Lower lobe of right lung (tissue), 2 donors: Measurements from ENCODE around the gene ZDHHC8. TPM values are rescaled to one million over a fixed set of nuclear protein-coding genes. Genes with fewer than 3 reads are reported as not detected.

ENCODE experiments used
- ATAC-seq, 2 donors: fragments of 200-7000 bp; cut with Tn5 transposase; one replicate each; pipeline ENCODE4 v1.9.1; 2020 to 2022; ENCODE audit warnings: mild to moderate bottlenecking in 2 of 2, moderate library complexity in 2 of 2
- DNase-seq: peaks from one replicate; pipeline ENCODE4 v3.0.0-alpha.2; 2020
- H3K27ac ChIP-seq: fragments of 200-600 bp; one replicate; pipeline ENCODE4 v1.8.0; 2022
- H3K27me3 ChIP-seq: fragments of 200-600 bp; one replicate; pipeline ENCODE4 v1.8.0; 2022; ENCODE audit warnings: low read depth
- H3K36me3 ChIP-seq: fragments of 200-600 bp; one replicate; pipeline ENCODE4 v1.8.0; 2022; ENCODE audit warnings: mild to moderate bottlenecking
- H3K4me1 ChIP-seq: fragments of 200-600 bp; one replicate; pipeline ENCODE4 v1.8.0; 2022
- H3K4me3 ChIP-seq: fragments of 200-600 bp; one replicate; pipeline ENCODE4 v1.8.0; 2022; ENCODE audit warnings: mild to moderate bottlenecking
- H3K9me3 ChIP-seq: fragments of 200-600 bp; one replicate; pipeline ENCODE4 v1.8.0; 2022
- intact Hi-C: fragments of 100-400 bp; cut with DNase I; formaldehyde crosslinking; loops from one replicate; pipeline ENCODE4 v1.11.0; 2022
- total RNA-seq: library from RNA; stranded (reverse); fragmentation: NEBNext Ultra II Directional; extraction: Animal tissue kit (Norgen Biotek cat#: 25700); gene quantifications from one replicate; pipeline ENCODE4 v1.2.1, GENCODE V29; 2021
- TF ChIP-seq, protein P1 (sequence below): fragments of 200-600 bp; IDR thresholded peaks from one replicate; pipeline ENCODE4 v1.8.0; 2022; ENCODE audit warnings: antibody characterized with exemption, mild to moderate bottlenecking
- donor health status: DM: no; HTN: yes; CAD: no; lungs with severe emphysema.

The ZDHHC8 gene
- total RNA-seq, 1 donor from 2014 or later = 77.2 TPM

DNA sequence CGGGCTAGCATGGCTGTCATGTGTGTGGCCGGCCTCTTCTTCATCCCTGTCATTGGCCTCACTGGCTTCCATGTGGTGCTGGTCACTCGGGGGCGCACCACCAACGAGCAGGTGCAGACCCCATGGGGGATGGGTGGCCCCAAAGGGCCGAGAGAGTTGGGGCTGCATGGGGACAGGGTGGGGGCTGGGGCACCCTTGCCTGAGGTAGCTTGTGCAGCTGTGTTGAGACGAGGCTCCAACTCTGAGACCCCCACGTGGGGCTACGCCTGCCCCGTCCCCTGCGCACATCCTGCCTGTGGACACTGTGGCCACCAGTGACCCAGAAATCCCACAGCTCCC, 8.5 kb downstream of the ZDHHC8 start:
- TF ChIP-seq, protein P1, sequence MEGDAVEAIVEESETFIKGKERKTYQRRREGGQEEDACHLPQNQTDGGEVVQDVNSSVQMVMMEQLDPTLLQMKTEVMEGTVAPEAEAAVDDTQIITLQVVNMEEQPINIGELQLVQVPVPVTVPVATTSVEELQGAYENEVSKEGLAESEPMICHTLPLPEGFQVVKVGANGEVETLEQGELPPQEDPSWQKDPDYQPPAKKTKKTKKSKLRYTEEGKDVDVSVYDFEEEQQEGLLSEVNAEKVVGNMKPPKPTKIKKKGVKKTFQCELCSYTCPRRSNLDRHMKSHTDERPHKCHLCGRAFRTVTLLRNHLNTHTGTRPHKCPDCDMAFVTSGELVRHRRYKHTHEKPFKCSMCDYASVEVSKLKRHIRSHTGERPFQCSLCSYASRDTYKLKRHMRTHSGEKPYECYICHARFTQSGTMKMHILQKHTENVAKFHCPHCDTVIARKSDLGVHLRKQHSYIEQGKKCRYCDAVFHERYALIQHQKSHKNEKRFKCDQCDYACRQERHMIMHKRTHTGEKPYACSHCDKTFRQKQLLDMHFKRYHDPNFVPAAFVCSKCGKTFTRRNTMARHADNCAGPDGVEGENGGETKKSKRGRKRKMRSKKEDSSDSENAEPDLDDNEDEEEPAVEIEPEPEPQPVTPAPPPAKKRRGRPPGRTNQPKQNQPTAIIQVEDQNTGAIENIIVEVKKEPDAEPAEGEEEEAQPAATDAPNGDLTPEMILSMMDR = no peak
- H3K36me3 ChIP-seq = peaks cover 31% of the 10 kb centered on the region
- H3K27me3 ChIP-seq = no peaks in the 10 kb centered on the region
- intact Hi-C loops = no loop called here
- DNase-seq = no peak
- H3K27ac ChIP-seq = no peak overlapping the region
- no peaks in the 10 kb centered on the region for H3K9me3 ChIP-seq
- no peak for ATAC-seq
- no peak overlapping the region for H3K4me3 ChIP-seq
- H3K4me1 ChIP-seq = peaks cover 32% of the 10 kb centered on the region

DNA sequence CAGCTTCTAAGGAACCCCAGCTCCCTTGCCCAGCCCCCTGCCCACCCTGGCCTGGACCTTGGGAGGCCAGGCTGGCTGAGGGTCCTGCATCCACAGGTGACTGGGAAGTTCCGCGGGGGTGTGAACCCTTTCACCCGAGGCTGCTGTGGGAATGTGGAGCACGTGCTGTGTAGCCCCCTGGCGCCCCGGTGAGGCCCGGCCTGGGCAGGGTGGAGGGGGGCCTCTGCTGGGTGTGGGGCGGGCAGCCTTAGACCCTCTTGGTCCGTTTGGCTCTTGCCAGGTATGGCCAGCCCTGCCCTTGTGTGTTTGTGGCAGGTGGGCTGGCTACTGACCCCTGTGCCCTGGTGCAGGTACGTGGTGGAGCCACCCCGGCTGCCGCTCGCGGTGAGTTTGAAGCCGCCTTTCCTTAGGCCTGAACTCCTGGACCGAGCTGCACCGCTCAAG, 8.9 kb downstream of the ZDHHC8 start:
- Histone ChIP-seq H3K4me3 (no peak overlapping the region), H3K27ac (no peak overlapping the region), H3K9me3 (no peaks in the 10 kb centered on the region), H3K27me3 (no peaks in the 10 kb centered on the region), H3K4me1 (peaks cover 27% of the 10 kb centered on the region), H3K36me3 (peaks cover 31% of the 10 kb centered on the region)
- TF ChIP-seq, protein P1 = no peak
- DNase-seq (no peak), ATAC-seq (no peak)
- intact Hi-C loops = no loop called here

DNA sequence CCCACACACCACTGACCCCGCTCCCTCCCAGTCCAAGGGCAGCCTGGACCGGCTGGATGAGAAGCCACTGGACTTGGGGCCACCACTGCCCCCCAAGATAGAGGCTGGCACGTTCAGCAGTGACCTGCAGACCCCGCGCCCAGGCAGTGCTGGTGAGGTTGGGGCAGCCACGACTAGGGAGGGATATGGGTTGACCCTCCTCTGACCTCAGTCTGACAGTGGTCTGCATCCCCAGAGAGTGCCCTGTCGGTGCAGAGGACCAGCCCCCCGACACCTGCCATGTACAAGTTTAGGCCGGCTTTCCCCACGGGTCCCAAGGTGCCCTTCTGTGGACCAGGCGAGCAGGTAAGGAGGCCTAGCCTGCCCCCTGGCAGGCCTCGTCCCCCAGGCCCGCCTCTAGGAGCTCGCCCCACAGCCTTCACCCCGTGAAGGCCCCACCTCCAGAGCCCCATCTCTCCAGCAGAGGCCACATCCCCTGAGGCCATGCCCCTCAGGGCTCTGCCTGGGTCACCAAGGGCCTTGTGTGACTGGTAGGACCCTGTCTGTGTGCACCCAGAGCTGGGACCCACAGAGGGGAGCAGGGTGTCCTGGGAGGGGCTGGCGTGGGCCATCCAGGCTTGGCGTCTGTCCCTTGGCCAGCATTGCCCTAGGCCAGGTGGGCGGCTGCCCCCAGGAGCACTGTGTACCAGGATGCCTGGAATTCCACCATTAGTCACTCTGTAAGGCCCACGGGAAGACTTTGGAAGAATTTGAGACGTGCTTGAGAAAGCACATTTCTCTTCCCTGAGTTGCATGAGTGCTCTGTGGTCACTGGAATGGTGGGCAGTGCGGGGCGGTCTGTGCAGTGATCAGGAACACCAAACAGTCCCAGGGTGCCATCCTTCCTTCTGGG, 9.8 kb downstream of the ZDHHC8 start:
- Histone ChIP-seq H3K27ac (no peak overlapping the region), H3K9me3 (no peaks in the 10 kb centered on the region), H3K4me3 (no peak overlapping the region), H3K4me1 (peaks cover 19% of the 10 kb centered on the region), H3K36me3 (peaks cover 31% of the 10 kb centered on the region), H3K27me3 (no peaks in the 10 kb centered on the region)
- DNase-seq (no peak), ATAC-seq (no peak)
- TF ChIP-seq, protein P1 = no peak
- intact Hi-C loops = no loop called here

DNA sequence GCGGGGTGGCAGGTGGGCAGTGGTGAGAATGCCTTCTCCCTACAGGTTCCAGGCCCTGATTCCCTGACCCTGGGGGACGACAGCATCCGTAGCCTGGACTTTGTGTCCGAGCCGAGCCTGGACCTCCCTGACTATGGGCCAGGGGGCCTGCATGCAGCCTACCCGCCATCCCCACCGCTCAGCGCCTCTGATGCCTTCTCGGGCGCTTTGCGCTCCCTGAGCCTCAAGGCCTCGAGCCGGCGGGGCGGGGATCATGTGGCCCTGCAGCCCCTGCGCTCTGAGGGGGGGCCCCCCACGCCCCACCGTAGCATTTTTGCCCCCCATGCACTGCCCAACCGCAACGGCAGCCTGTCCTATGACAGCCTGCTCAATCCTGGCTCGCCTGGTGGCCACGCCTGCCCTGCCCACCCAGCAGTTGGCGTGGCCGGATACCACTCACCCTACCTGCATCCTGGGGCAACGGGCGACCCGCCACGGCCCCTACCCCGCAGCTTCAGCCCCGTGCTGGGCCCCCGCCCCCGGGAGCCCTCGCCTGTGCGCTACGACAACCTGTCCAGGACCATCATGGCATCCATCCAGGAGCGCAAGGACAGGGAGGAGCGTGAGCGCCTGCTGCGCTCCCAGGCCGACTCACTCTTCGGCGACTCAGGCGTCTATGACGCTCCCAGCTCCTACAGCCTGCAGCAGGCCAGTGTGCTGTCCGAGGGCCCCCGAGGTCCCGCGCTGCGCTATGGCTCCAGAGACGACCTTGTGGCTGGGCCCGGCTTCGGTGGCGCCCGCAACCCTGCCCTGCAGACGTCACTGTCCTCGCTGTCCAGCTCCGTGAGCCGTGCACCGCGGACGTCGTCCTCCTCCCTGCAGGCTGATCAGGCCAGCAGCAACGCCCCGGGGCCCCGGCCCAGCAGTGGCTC, 11.4 kb downstream of the ZDHHC8 start:
- H3K4me3 ChIP-seq = no peak overlapping the region
- peaks cover 4% of the 10 kb centered on the region for H3K4me1 ChIP-seq
- DNase-seq (no peak), ATAC-seq (no peak)
- TF ChIP-seq, protein P1 = no peak
- intact Hi-C loops = no loop called here
- H3K36me3 ChIP-seq = peaks cover 31% of the 10 kb centered on the region
- H3K27me3 ChIP-seq = no peaks in the 10 kb centered on the region
- no peaks in the 10 kb centered on the region for H3K9me3 ChIP-seq
- H3K27ac ChIP-seq = no peak overlapping the region

DNA sequence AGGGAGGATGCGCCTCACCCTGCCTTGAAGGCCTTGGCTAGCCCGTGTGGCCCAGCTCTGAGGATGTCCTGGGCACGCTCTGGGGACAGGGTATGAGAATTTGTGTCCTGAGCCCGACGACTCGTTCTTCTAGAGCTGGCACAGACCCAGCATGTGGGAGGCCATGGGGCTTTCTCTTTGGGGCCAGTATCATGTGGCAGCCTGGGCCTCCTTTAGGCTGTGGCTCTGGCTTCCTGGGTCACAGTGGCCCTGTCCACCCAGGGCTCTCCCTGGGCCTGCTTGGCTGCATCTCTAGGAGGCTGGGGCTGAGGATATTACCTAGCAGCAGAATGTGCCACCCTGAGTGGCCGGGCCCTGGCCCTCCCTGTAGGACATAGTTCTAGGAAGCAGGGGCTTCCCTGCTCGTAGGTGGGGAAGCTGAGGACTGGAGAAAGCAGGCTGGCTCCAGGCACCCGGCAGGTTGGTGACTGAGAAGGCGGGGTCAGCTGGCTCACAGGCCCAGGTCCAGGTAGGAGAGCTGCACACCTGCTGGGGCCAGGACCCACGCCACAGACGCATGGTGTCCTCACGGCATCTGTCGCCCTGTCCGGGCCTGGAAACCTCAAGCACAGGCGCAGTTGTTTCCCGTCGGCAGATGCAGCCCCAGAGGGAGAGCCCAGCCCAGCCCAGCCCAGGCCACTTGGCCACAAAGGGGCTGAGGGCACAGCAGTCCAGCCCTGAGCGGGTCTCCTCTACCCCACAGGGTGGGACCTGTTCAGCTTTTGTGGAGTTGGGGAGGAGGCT, 12.5 kb downstream of the ZDHHC8 start:
- no peaks in the 10 kb centered on the region for H3K4me1 ChIP-seq
- DNase-seq (no peak), ATAC-seq (no peak)
- no peak overlapping the region for H3K4me3 ChIP-seq
- no peaks in the 10 kb centered on the region for H3K9me3 ChIP-seq
- peaks cover 31% of the 10 kb centered on the region for H3K36me3 ChIP-seq
- intact Hi-C loops = no loop called here
- no peaks in the 10 kb centered on the region for H3K27me3 ChIP-seq
- TF ChIP-seq, protein P1 = no peak
- H3K27ac ChIP-seq = no peak overlapping the region
